Medulla oblongata (tissue), 1 donor: ENCODE data around the gene NMRK2.
"Not testable (repeated sequence)": the region's sequence is repeated elsewhere in the genome, so short reads cannot be mapped to it uniquely, and the experiment has no call there.

Source experiments
- DNase-seq: peaks from one replicate; pipeline ENCODE4 v3.0.0-alpha.2; 2015; ENCODE audit errors: extremely low spot score

NMRK2 gene

GRCh38 chr19:3964256-3965194, 31.7 kb downstream of the NMRK2 start:
- DNase-seq: no peak

GRCh38 chr19:3966051-3967017, 33.5 kb downstream of the NMRK2 start:
- DNase-seq: no peak

- not testable (repeated sequence) for DNase-seq
These were observed 35.1 kb downstream of the NMRK2 start for GRCh38 chr19:3967983-3968382.

- peak; percentile 82 for DNase-seq
These were observed 35.9 kb downstream of the NMRK2 start for GRCh38 chr19:3968556-3969434.

GRCh38 chr19:3969435-3970312, 36.8 kb downstream of the NMRK2 start:
- no peak for DNase-seq

GRCh38 chr19:3970313-3970807, 37.5 kb downstream of the NMRK2 start:
- DNase-seq: no peak

GRCh38 chr19:3970808-3971598, 38.1 kb downstream of the NMRK2 start, which contains the start of gene DAPK3:
Gene DAPK3, minus strand, starts transcription at chr19:3971099. Its CDS starts 1,364 bp downstream, at chr19:3969735.
- DNase-seq: peak; percentile 99

- DNase-seq: no peak
These were observed 42.3 kb downstream of the NMRK2 start for GRCh38 chr19:3975144-3975543.

- DNase-seq: no peak
These were observed 42.8 kb downstream of the NMRK2 start for GRCh38 chr19:3975637-3976087.

GRCh38 chr19:3976495-3977241, 43.8 kb downstream of the NMRK2 start:
- no peak for DNase-seq

- DNase-seq: no peak
These were observed 44.6 kb downstream of the NMRK2 start for GRCh38 chr19:3977242-3978143.

- DNase-seq: no peak
These were observed 45.3 kb downstream of the NMRK2 start for GRCh38 chr19:3978145-3978544.

GRCh38 chr19:3979289-3979673, 46.4 kb downstream of the NMRK2 start:
- DNase-seq: no peak

- no peak for DNase-seq
These were observed 46.9 kb downstream of the NMRK2 start for GRCh38 chr19:3979674-3980352.

GRCh38 chr19:3980353-3981251, 47.7 kb downstream of the NMRK2 start:
- no peak for DNase-seq

- DNase-seq: no peak
These were observed 48.5 kb downstream of the NMRK2 start for GRCh38 chr19:3981373-3981735.
